Breast epithelium (tissue), 4 donors: ENCODE measurements around the gene HGS. TPM values are rescaled to one million over a fixed set of nuclear protein-coding genes. Genes with fewer than 3 reads are reported as not detected.

Experiments used
- DNase-seq, 2 donors: peaks; one replicate each; pipeline ENCODE4 v3.0.0-alpha.2; 2019; ENCODE audit warnings: low spot score in 2 of 2
- H3K27ac ChIP-seq, 2 donors: fragments of 200-600 bp; sonication (generic) in 1 of 2; one replicate each; pipeline ENCODE4 v1.5.1; 2016 to 2019; ENCODE audit warnings: mild to moderate bottlenecking in 1 of 2
- H3K27me3 ChIP-seq, 2 donors: fragments of 200-600 bp; sonication (generic) in 1 of 2; one replicate each; pipeline versions ENCODE4 v1.5.1 to v1.6.0; 2017 to 2019; ENCODE audit warnings: control low read depth in 1 of 2, mild to moderate bottlenecking in 1 of 2
- H3K36me3 ChIP-seq: fragments of 200-600 bp; one replicate; pipeline ENCODE4 v1.5.1; 2019
- H3K4me1 ChIP-seq, 2 donors: fragments of 200-600 bp; sonication (generic); one replicate each; pipeline ENCODE4 v1.5.1; 2016 to 2019; ENCODE audit warnings: control low read depth in 1 of 2
- H3K4me3 ChIP-seq, 3 donors: fragments of 200-600 bp; sonication (generic); 1 replicate in 2 of 3; 2 replicates in 1 of 3; pipeline ENCODE4 v1.5.1; 2016 to 2019; ENCODE audit warnings: mild to moderate bottlenecking in 3 of 3, moderate library complexity in 2 of 3
- H3K9me3 ChIP-seq, 2 donors: fragments of 200-600 bp; sonication (generic) in 1 of 2; one replicate each; pipeline ENCODE4 v1.5.1; 2016 to 2019; ENCODE audit warnings: control low read depth in 1 of 2
- POLR2A ChIP-seq: fragments of 450-650 bp; IDR thresholded peaks from one replicate; pipeline ENCODE4 v1.6.1; 2016; ENCODE audit warnings: antibody characterized with exemption, mild to moderate bottlenecking, moderate library complexity
- POLR2AphosphoS5 ChIP-seq, 3 donors: sonication (generic); formaldehyde crosslinking; IDR thresholded peaks; one replicate each; pipeline ENCODE4 v1.6.1; 2017; ENCODE audit warnings: antibody characterized with exemption in 3 of 3
- intact Hi-C: fragments of 100-400 bp; cut with DNase I; formaldehyde crosslinking; loops from one replicate; pipeline ENCODE4 v1.15.1; 2023; ENCODE audit warnings: low total_unique reads
- total RNA-seq, 3 donors: library from RNA; depleted of rRNA; stranded (reverse); fragments of >200 nt; gene quantifications; one replicate each; pipeline ENCODE4 v1.1.0, GENCODE V29; 2016
- TF ChIP-seq, protein P1 (sequence below), 3 donors: fragments of 450-650 bp; IDR thresholded peaks; one replicate each; pipeline ENCODE4 v1.5.1; 2016 to 2017; ENCODE audit warnings: antibody characterized with exemption in 3 of 3, mild to moderate bottlenecking in 3 of 3, moderate library complexity in 3 of 3

Gene HGS
- total RNA-seq, 3 donors from 2014 or later: 61.0 to 75.0 (median 64.6) TPM

DNA sequence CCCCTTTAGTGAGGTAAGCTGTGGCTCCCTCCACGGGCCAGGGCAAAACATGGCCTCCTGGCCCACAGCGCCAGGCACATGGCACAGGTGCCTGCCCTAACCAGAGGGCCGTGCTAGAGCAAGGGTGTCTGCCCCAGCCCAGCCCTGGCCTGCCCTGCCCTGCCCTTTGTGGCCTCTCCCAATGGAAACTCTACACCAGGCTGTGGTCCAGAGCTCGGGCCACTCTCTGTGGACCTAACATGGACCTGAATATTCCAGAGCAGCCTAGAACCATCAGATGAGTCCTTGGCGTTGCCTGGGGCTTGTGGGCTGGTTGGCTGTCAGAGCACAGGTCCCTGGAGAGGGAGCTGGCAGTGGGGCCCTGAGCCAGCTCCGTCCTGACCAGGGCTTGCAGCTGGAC lies 11.4 kb downstream of the HGS start:
- TF ChIP-seq POLR2AphosphoS5 (IDR thresholded peaks at IDR 0.05) (no peak), POLR2A (no peak)
- TF ChIP-seq, protein P1, sequence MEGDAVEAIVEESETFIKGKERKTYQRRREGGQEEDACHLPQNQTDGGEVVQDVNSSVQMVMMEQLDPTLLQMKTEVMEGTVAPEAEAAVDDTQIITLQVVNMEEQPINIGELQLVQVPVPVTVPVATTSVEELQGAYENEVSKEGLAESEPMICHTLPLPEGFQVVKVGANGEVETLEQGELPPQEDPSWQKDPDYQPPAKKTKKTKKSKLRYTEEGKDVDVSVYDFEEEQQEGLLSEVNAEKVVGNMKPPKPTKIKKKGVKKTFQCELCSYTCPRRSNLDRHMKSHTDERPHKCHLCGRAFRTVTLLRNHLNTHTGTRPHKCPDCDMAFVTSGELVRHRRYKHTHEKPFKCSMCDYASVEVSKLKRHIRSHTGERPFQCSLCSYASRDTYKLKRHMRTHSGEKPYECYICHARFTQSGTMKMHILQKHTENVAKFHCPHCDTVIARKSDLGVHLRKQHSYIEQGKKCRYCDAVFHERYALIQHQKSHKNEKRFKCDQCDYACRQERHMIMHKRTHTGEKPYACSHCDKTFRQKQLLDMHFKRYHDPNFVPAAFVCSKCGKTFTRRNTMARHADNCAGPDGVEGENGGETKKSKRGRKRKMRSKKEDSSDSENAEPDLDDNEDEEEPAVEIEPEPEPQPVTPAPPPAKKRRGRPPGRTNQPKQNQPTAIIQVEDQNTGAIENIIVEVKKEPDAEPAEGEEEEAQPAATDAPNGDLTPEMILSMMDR (IDR thresholded peaks at IDR 0.05): no peak
- Histone ChIP-seq H3K27ac (no peak overlapping the region), H3K4me1 (no peaks in the 10 kb centered on the region), H3K36me3 (peaks cover 12% of the 10 kb centered on the region), H3K27me3 (no peaks in the 10 kb centered on the region), H3K4me3 (no peak overlapping the region), H3K9me3 (no peaks in the 10 kb centered on the region)
- intact Hi-C loops: no loop called here
- DNase-seq: no peak

DNA sequence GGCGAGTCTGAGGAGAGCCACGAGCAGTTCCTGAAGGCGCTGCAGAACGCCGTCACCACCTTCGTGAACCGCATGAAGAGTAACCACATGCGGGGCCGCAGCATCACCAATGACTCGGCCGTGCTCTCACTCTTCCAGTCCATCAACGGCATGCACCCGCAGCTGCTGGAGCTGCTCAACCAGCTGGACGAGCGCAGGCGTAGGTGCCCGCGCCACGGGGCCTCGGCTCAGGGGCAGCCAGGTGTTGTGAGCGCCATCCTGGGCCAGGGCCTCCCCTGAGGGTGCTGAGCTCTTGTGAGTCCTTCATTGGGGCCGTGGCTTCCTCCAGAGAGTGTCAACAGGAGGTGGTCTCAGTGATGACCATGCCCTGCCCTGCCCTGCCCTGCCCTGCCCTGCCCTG lies 12.0 kb downstream of the HGS start:
- DNase-seq: no peak
- Histone ChIP-seq H3K9me3 (no peaks in the 10 kb centered on the region), H3K36me3 (peaks cover 12% of the 10 kb centered on the region), H3K27ac (no peak overlapping the region), H3K4me1 (no peaks in the 10 kb centered on the region), H3K4me3 (no peak overlapping the region), H3K27me3 (no peaks in the 10 kb centered on the region)
- intact Hi-C loops: no loop called here
- TF ChIP-seq POLR2AphosphoS5 (IDR thresholded peaks at IDR 0.05) (no peak), POLR2A (no peak)
- TF ChIP-seq, protein P1 (IDR thresholded peaks at IDR 0.05): no peak

DNA sequence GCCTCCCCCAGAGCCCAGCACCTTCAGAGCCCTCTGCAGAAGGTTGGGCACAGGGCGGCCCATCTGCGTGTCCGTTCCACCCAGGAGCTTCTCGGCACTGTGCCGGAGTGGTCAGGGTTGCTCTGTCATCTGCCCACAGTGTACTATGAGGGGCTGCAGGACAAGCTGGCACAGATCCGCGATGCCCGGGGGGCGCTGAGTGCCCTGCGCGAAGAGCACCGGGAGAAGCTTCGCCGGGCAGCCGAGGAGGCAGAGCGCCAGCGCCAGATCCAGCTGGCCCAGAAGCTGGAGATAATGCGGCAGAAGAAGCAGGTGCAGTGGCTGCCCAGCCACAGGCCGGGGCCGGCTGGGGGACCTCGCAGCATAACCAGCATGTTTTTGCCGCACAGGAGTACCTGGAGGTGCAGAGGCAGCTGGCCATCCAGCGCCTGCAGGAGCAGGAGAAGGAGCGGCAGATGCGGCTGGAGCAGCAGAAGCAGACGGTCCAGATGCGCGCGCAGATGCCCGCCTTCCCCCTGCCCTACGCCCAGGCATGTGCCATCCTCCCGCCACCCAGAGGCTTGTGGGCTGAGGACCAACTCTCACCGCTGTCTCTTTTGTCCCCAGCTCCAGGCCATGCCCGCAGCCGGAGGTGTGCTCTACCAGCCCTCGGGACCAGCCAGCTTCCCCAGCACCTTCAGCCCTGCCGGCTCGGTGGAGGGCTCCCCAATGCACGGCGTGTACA lies 12.6 kb downstream of the HGS start:
- H3K4me1 ChIP-seq: peaks cover 2 to 3% of the 10 kb centered on the region in 2 donors

DNA sequence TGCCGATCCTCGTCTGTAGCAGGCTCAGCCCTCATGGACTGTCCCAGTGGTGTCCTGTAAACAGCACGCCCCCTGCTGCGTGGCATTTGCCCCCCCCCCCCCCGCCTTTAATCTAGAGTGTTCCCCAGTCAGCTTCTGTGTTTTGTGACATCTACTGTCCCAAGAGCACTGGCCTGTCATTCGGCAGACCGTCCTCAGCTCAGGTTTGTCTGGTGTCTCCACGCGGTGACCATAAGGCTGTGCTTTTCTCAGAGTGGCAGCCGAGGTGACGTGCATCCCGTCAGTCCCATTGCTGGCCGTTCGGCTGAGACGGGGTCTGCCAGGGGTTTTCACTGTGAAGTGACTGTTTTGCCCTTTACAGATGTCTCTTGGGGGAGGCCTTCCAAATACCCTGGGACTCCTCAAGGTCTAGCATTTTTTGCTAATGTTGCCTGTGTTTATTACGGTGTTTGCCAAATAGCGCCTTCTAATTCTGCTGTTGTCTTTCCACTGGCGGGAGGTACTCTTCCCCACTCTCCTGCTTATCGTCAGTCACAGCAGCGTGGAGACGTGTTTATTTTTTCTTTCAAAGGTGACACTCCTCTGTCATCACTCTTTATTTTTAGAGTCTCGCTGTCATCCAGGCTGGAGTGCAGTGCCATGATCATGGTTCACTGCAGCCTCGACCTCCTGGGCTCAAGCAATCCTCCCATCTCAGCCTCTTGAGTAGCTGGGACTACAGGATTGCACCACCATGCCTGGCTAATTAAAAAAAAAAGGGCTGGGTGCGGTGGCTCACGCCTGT lies 13.6 kb downstream of the HGS start:
- H3K4me1 ChIP-seq: peaks cover 10 to 13% of the 10 kb centered on the region in 2 donors
- no peak for TF ChIP-seq POLR2A
- TF ChIP-seq, protein P1 (IDR thresholded peaks at IDR 0.05): no peak
- TF ChIP-seq POLR2AphosphoS5 (IDR thresholded peaks at IDR 0.05): no peak
- no peak overlapping the region for H3K27ac ChIP-seq
- H3K27me3 ChIP-seq: no peaks in the 10 kb centered on the region
- no peaks in the 10 kb centered on the region for H3K9me3 ChIP-seq
- peaks cover 6% of the 10 kb centered on the region for H3K36me3 ChIP-seq
- H3K4me3 ChIP-seq: no peak overlapping the region
- no peak for DNase-seq
- intact Hi-C loops: no loop called here

More for the DNA sequence above, 12.6 kb downstream of the HGS start:
- intact Hi-C loops: no loop called here
- TF ChIP-seq POLR2A (no peak), POLR2AphosphoS5 (IDR thresholded peaks at IDR 0.05) (no peak)
- TF ChIP-seq, protein P1 (IDR thresholded peaks at IDR 0.05): no peak
- no peaks in the 10 kb centered on the region for H3K9me3 ChIP-seq
- no peak overlapping the region for H3K4me3 ChIP-seq
- H3K27me3 ChIP-seq: no peaks in the 10 kb centered on the region
- no peak for DNase-seq
- no peak overlapping the region for H3K27ac ChIP-seq
- peaks cover 12% of the 10 kb centered on the region for H3K36me3 ChIP-seq
